WERI-Rb-1 (cell line): ENCODE measurements around the gene PSMA5.
"Not testable (repeated sequence)": the region's sequence is repeated elsewhere in the genome, so short reads cannot be mapped to it uniquely, and the experiment has no call there.

Source experiments
- DNase-seq: peaks from one replicate; pipeline ENCODE4 v3.0.0-alpha.2; 2020
- H3K27ac ChIP-seq: fragments of 250-450 bp; sonication (Bioruptor Pico); 2 replicates; pipeline ENCODE4 v1.5.1; 2020; ENCODE audit warnings: mild to moderate bottlenecking, moderate library complexity
- H3K27me3 ChIP-seq: fragments of 250-450 bp; sonication (Bioruptor Pico); 2 replicates; pipeline ENCODE4 v1.5.1; 2021; ENCODE audit warnings: mild to moderate bottlenecking, low read depth, moderate library complexity; ENCODE audit not compliant: insufficient read depth, severe bottlenecking
- H3K36me3 ChIP-seq: fragments of 250-450 bp; sonication (Bioruptor Pico); 2 replicates; pipeline ENCODE4 v1.5.1; 2020; ENCODE audit warnings: mild to moderate bottlenecking, moderate library complexity
- H3K4me3 ChIP-seq: 2 replicates; pipeline ENCODE4 v1.5.1; 2011; ENCODE audit warnings: low read depth, mild to moderate bottlenecking, control low read depth, low read length
- H3K9me3 ChIP-seq: fragments of 250-450 bp; sonication (Bioruptor Pico); 2 replicates; pipeline ENCODE4 v1.5.1; 2021; ENCODE audit warnings: mild to moderate bottlenecking, moderate library complexity; ENCODE audit not compliant: severe bottlenecking
- TF ChIP-seq, protein P1 (sequence below): IDR thresholded peaks from 2 replicates; pipeline ENCODE4 v1.5.1; 2011; ENCODE audit warnings: low read depth, mild to moderate bottlenecking, control low read depth, inconsistent platforms, low read length

The PSMA5 gene

DNA sequence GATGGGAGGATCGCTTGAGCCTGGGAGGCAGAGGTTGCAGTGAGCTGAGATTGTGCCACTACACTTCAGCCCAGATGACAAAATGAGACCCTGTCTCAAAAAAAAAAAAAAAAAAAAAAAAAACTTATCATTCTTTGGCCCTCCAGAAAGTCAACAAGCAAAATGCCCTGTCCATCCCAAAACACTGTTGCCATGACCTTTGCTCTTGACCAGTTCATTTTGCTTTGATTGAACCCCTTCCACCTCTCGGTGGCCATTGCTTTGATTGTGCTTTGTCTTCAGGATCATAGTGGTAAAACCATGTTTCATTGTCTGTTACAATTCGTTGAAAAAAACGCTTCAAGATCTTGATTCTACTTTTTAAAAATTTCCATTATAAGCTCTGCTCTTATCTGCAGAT is 31.6 kb upstream of the PSMA5 start:
- Histone ChIP-seq H3K9me3 (peaks cover 8% of the 10 kb centered on the region), H3K36me3 (no peaks in the 10 kb centered on the region), H3K27ac (no peak overlapping the region), H3K4me3 (no peak overlapping the region), H3K27me3 (peaks cover 3% of the 10 kb centered on the region)
- TF ChIP-seq, protein P1, sequence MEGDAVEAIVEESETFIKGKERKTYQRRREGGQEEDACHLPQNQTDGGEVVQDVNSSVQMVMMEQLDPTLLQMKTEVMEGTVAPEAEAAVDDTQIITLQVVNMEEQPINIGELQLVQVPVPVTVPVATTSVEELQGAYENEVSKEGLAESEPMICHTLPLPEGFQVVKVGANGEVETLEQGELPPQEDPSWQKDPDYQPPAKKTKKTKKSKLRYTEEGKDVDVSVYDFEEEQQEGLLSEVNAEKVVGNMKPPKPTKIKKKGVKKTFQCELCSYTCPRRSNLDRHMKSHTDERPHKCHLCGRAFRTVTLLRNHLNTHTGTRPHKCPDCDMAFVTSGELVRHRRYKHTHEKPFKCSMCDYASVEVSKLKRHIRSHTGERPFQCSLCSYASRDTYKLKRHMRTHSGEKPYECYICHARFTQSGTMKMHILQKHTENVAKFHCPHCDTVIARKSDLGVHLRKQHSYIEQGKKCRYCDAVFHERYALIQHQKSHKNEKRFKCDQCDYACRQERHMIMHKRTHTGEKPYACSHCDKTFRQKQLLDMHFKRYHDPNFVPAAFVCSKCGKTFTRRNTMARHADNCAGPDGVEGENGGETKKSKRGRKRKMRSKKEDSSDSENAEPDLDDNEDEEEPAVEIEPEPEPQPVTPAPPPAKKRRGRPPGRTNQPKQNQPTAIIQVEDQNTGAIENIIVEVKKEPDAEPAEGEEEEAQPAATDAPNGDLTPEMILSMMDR, result no peak
- DNase-seq, result no peak

DNA sequence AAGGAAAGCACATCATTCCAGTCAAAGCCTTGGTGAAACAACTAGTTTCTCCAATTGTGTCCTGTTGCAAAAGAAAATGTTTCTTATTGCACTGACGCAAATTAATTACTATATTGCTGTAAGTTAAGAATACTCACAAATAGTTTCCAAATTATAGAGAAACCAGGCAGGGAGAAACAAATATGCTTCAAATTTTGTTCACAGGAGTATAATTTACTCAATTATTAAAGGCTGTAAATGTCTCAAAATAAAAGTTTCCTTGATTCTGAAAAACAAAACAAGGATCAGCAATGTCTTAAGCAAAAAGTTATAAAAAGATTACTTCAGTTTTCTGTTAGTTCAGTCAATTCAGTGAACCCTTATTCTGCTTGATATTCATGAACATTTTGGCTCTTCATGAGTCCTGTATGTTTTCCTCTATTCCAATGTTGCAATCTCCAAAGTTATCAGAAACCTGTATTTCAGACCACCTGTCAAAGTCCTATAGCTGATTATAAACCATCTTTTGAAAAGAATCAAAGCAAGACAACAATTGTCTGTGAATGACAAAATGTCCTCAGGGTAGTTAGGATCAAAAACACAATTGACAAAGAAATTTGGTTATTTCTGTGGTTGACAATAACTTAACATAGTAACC is 28.4 kb upstream of the PSMA5 start:
- Histone ChIP-seq H3K27me3 (peaks cover 3% of the 10 kb centered on the region), H3K36me3 (no peaks in the 10 kb centered on the region), H3K9me3 (peaks cover 8% of the 10 kb centered on the region), H3K4me3 (no peak overlapping the region), H3K27ac (no peak overlapping the region)
- TF ChIP-seq, protein P1, result no peak
- no peak for DNase-seq

DNA sequence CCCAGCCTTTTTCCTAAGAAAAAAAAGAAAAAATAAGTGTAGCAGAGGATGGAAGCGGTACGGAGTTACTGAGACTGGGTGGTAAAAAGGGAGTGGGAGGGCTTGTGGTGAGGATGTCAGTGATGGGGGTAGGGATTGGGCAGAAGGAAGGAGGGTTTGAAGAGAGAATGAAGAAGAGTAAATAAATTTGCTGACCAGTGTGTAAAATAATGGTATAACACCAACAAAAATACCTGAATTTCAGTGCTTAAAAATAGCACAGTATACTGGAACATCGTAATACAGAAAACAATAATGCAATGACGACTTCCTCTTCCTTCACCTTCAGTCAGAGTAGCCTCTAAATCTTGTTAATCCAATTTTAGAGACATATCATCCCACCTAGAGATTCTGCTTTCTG is 21.3 kb upstream of the PSMA5 start:
- Histone ChIP-seq H3K4me3 (no peak overlapping the region), H3K9me3 (no peaks in the 10 kb centered on the region), H3K36me3 (no peaks in the 10 kb centered on the region), H3K27me3 (no peaks in the 10 kb centered on the region), H3K27ac (no peak overlapping the region)
- no peak for DNase-seq
- TF ChIP-seq, protein P1, result no peak

DNA sequence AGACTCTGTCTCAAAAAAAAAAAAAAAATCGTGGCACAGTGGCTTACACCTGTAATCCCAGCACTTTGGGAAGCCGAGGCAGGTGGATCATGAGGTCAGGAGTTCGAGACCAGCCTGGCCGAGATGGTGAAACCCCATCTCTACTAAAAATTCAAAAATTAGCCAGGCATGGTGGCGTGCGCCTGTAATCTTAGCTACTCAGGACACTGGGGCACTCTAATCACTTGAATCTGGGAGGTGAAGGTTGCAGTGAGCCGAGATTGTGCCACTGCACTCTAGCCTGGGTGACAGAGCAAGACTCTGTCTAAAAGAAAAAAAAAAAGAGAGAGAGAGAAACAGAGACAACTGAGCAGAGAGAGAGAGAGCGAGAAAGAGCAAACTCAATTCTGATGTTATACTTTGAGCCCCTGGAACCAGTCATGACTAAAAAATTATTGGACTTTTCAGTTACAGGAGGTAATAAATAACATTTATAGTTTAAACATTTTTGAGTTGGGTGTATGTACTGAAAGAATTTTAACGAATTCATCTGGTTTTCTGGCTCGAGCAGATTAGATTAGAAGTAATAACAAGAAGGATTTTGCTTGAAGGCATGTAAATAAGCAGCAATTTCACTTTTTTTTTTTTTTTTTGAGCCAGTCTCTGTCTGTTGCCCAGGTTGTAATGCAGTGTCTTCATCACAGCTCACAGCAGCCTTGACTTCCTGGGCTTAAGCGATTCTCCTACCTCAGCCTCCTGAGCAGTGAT is 19.9 kb upstream of the PSMA5 start:
- not testable (repeated sequence) for H3K27me3 ChIP-seq, H3K27ac ChIP-seq, H3K4me3 ChIP-seq, H3K36me3 ChIP-seq, DNase-seq, H3K9me3 ChIP-seq

DNA sequence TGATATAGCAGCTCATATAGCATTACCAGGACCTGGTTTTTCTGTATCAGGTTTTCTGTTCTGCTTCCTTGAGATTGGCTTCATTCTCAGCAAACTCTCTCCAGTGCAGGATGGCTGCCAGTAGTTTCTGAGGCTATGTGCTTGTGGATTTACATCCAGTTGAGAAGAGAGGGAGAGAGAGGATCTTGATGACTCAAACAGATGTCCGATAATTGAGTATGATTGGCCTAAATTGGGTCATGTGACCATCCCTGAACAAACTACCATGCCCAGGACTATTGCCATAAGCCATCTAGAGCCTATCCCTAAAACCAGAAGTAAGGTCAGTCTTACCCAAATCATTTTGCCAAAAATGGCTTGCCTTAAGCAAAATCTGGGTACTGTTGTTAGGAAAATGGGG is 18.1 kb upstream of the PSMA5 start:
- no peak for DNase-seq

DNA sequence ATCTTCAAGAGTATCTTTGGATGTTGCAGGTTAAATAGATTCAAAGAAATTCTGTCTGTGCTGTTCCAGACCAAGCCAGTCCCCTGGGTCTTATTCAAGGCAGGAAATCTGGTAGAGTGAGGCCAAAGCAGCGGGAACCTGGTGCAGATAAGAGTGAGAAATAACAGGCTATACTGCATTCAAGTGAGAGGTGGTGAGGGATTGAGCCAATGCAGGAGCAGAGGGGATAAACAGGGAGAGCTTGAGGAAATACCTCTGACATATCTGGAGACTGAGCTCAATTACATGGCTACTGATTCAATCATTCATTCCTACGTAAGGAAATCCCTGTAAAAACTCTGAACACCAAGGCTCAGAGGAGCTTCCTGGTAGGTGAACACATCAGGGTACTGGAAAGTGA is 17.2 kb upstream of the PSMA5 start:
- no peak for DNase-seq

More for the DNA sequence above, 18.1 kb upstream of the PSMA5 start:
- H3K36me3 ChIP-seq, result no peaks in the 10 kb centered on the region
- H3K27ac ChIP-seq, result no peak overlapping the region
- no peaks in the 10 kb centered on the region for H3K9me3 ChIP-seq
- H3K27me3 ChIP-seq, result peaks cover 2% of the 10 kb centered on the region
- TF ChIP-seq, protein P1, result no peak
- no peak overlapping the region for H3K4me3 ChIP-seq

More for the DNA sequence above, 17.2 kb upstream of the PSMA5 start:
- Histone ChIP-seq H3K9me3 (no peaks in the 10 kb centered on the region), H3K4me3 (no peak overlapping the region), H3K36me3 (no peaks in the 10 kb centered on the region), H3K27me3 (peaks cover 2% of the 10 kb centered on the region), H3K27ac (no peak overlapping the region)
- TF ChIP-seq, protein P1, result no peak
